GM23338 (cell line): ENCODE results near the gene PPP4R3A. TPM values are rescaled to one million over a fixed set of nuclear protein-coding genes. Genes with fewer than 3 reads are reported as not detected.

Experiments used
- ATAC-seq: fragments of 200-7000 bp; cut with Tn5 transposase; 3 replicates; pipeline ENCODE4 v1.9.1; 2020
- DNase-seq: peaks from one replicate; pipeline ENCODE4 v3.0.0-alpha.2; 2015; ENCODE audit warnings: low spot score
- H2AFZ ChIP-seq: fragments of 200-600 bp; sonication (generic); 2 replicates; pipeline ENCODE4 v1.8.0; 2016; ENCODE audit warnings: antibody characterized with exemption, mild to moderate bottlenecking, moderate library complexity
- H3F3A ChIP-seq: fragments of 200-600 bp; sonication (generic); replicated peaks from 2 replicates; pipeline ENCODE4 v1.8.0; 2017; ENCODE audit warnings: antibody characterized with exemption, mixed run types, low read depth
- H3K27ac ChIP-seq: fragments of 200-600 bp; sonication (generic); 2 replicates; pipeline ENCODE4 v1.6.1; 2016; ENCODE audit warnings: low read depth
- H3K27me3 ChIP-seq: fragments of 200-600 bp; sonication (generic); 2 replicates; pipeline ENCODE4 v1.8.0; 2016; ENCODE audit warnings: mild to moderate bottlenecking, mixed run types, moderate library complexity; ENCODE audit not compliant: insufficient read depth
- H3K36me3 ChIP-seq: fragments of 200-600 bp; sonication (generic); 2 replicates; pipeline ENCODE4 v1.8.0; 2016; ENCODE audit warnings: mild to moderate bottlenecking; ENCODE audit not compliant: insufficient read depth
- H3K4me1 ChIP-seq: fragments of 200-600 bp; sonication (generic); 2 replicates; pipeline ENCODE4 v1.8.0; 2016; ENCODE audit warnings: mild to moderate bottlenecking, moderate library complexity; ENCODE audit not compliant: insufficient read depth
- H3K4me2 ChIP-seq: fragments of 200-600 bp; sonication (generic); 2 replicates; pipeline ENCODE4 v1.7.1; 2017; ENCODE audit warnings: mixed run types
- H3K4me3 ChIP-seq: fragments of 200-600 bp; sonication (generic); 2 replicates; pipeline ENCODE4 v1.6.1; 2016; ENCODE audit warnings: mixed run types
- H3K79me2 ChIP-seq: fragments of 200-600 bp; sonication (generic); replicated peaks from 2 replicates; pipeline ENCODE4 v1.8.0; 2017; ENCODE audit warnings: mild to moderate bottlenecking; ENCODE audit not compliant: insufficient read depth
- H3K9me2 ChIP-seq: fragments of 200-600 bp; sonication (generic); 2 replicates; pipeline ENCODE4 v1.8.0; 2017; ENCODE audit not compliant: insufficient read depth
- H4K20me1 ChIP-seq: fragments of 200-600 bp; sonication (generic); replicated peaks from 2 replicates; pipeline ENCODE4 v1.8.0; 2017; ENCODE audit warnings: mild to moderate bottlenecking; ENCODE audit not compliant: insufficient read depth
- H3K27ac Mint-ChIP-seq: 2 replicates; pipeline ENCODE4 v1.8.0; 2020; ENCODE audit warnings: inconsistent platforms, mild to moderate bottlenecking, moderate library complexity, mixed read lengths
- H3K27me3 Mint-ChIP-seq: 3 replicates; pipeline ENCODE4 v1.8.0; 2022; ENCODE audit warnings: low read depth, mild to moderate bottlenecking, moderate library complexity, mixed read lengths, inconsistent platforms; ENCODE audit not compliant: insufficient read depth, poor library complexity
- H3K36me3 Mint-ChIP-seq: 3 replicates; pipeline ENCODE4 v1.8.0; 2021; ENCODE audit warnings: low read depth, mild to moderate bottlenecking, inconsistent platforms, moderate library complexity, mixed read lengths
- H3K4me1 Mint-ChIP-seq: 3 replicates; pipeline ENCODE4 v1.8.0; 2020; ENCODE audit warnings: mild to moderate bottlenecking, inconsistent platforms, mixed read lengths
- H3K4me3 Mint-ChIP-seq: 3 replicates; pipeline ENCODE4 v1.8.0; 2021; ENCODE audit warnings: moderate library complexity, mild to moderate bottlenecking, inconsistent platforms, mixed read lengths
- H3K9me3 Mint-ChIP-seq: 3 replicates; pipeline ENCODE4 v1.8.0; 2020; ENCODE audit warnings: moderate library complexity, mild to moderate bottlenecking, inconsistent platforms, mixed read lengths
- CREB1 ChIP-seq: fragments of 250-450 bp; sonication (Bioruptor Pico); IDR thresholded peaks from 2 replicates; pipeline ENCODE4 v1.5.0; 2020; ENCODE audit warnings: low read depth, mild to moderate bottlenecking, moderate library complexity
- EZH2phosphoT487 ChIP-seq: fragments of 200-600 bp; sonication (generic); IDR thresholded peaks from one replicate; pipeline ENCODE4 v1.8.1; 2018; ENCODE audit warnings: antibody characterized with exemption; ENCODE audit not compliant: unreplicated experiment
- JUNB ChIP-seq: IDR thresholded peaks from one replicate; pipeline ENCODE4 v1.6.1; 2016; ENCODE audit warnings: antibody characterized with exemption; ENCODE audit not compliant: unreplicated experiment
- POLR2AphosphoS5 ChIP-seq: IDR thresholded peaks from 2 replicates; pipeline ENCODE4 v1.6.1; 2016; ENCODE audit warnings: antibody characterized with exemption, low read depth
- STAT1 ChIP-seq: IDR thresholded peaks from one replicate; pipeline ENCODE4 v1.6.1; 2016; ENCODE audit warnings: antibody characterized with exemption; ENCODE audit not compliant: unreplicated experiment
- polyA plus RNA-seq: library from polyadenylated mRNA; unstranded; fragments of >200 nt; fragmentation: Nextera tagmentation; extraction: Ambion mirVana; gene quantifications from 2 replicates; pipeline ENCODE4 v1.2.1, GENCODE V29; 2016
- total RNA-seq: library from RNA; depleted of rRNA; stranded (reverse); fragments of >200 nt; shearing (Covaris generic); gene quantifications from 2 replicates; pipeline ENCODE4 v1.2.3, GENCODE V29; 2014
- TF ChIP-seq, protein P1 (sequence below): fragments of 250-450 bp; sonication (Bioruptor Pico); IDR thresholded peaks from 2 replicates; pipeline ENCODE4 v1.5.0; 2020; ENCODE audit warnings: mild to moderate bottlenecking, moderate library complexity
- TF ChIP-seq, protein P2 (sequence below): IDR thresholded peaks from one replicate; pipeline ENCODE4 v1.6.1; 2018; ENCODE audit warnings: antibody characterized with exemption; ENCODE audit not compliant: unreplicated experiment
- TF ChIP-seq, protein P3 (sequence below): IDR thresholded peaks from 2 replicates; pipeline ENCODE4 v1.6.1; 2016; ENCODE audit warnings: antibody characterized with exemption

PPP4R3A gene
- total and polyA plus RNA-seq, 2 experiments from 2014 or later, result 50.3 to 128 TPM

DNA sequence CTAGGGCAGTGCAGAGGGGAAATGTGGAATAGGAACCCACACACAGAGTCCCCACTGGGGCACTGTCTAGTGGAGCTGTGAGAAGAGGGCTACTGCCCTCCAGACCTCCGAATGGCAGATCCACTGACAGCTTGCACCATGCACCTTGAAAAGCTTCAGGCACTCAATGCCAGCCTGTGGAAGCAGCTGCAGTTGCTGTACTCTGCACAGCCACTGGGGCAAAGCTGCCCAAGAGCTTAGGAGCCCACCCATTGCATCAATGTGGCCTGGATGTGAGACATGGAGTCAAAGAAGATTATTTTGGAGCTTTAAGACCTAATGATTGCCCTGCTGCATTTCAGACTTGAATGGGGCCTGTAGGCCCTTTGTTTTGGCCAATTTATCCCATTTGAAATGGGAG is 70.8 kb downstream of the PPP4R3A start:
- Mint-ChIP-seq H3K27ac (no peak overlapping the region), H3K9me3 (peaks cover 45% of the 10 kb centered on the region), H3K27me3 (peaks cover 5% of the 10 kb centered on the region), H3K4me1 (peaks cover 2% of the 10 kb centered on the region; the same call in 1 of the 3 replicates), H3K36me3 (peaks cover 34% of the 10 kb centered on the region), H3K4me3 (no peak overlapping the region)
- Histone ChIP-seq H2AFZ (no peak overlapping the region), H3K79me2 (no peaks in the 10 kb centered on the region), H4K20me1 (no peaks in the 10 kb centered on the region), H3K9me2 (no peaks in the 10 kb centered on the region), H3K4me2 (no peak overlapping the region), H3F3A (no peaks in the 10 kb centered on the region), H3K27ac (no peak overlapping the region), H3K27me3 (no peaks in the 10 kb centered on the region), H3K36me3 (0 out of 2 replicates have a peak, but pooled peaks cover 2% of the 10 kb centered on the region), H3K4me1 (no peaks in the 10 kb centered on the region), H3K4me3 (no peak overlapping the region)
- TF ChIP-seq, protein P1, sequence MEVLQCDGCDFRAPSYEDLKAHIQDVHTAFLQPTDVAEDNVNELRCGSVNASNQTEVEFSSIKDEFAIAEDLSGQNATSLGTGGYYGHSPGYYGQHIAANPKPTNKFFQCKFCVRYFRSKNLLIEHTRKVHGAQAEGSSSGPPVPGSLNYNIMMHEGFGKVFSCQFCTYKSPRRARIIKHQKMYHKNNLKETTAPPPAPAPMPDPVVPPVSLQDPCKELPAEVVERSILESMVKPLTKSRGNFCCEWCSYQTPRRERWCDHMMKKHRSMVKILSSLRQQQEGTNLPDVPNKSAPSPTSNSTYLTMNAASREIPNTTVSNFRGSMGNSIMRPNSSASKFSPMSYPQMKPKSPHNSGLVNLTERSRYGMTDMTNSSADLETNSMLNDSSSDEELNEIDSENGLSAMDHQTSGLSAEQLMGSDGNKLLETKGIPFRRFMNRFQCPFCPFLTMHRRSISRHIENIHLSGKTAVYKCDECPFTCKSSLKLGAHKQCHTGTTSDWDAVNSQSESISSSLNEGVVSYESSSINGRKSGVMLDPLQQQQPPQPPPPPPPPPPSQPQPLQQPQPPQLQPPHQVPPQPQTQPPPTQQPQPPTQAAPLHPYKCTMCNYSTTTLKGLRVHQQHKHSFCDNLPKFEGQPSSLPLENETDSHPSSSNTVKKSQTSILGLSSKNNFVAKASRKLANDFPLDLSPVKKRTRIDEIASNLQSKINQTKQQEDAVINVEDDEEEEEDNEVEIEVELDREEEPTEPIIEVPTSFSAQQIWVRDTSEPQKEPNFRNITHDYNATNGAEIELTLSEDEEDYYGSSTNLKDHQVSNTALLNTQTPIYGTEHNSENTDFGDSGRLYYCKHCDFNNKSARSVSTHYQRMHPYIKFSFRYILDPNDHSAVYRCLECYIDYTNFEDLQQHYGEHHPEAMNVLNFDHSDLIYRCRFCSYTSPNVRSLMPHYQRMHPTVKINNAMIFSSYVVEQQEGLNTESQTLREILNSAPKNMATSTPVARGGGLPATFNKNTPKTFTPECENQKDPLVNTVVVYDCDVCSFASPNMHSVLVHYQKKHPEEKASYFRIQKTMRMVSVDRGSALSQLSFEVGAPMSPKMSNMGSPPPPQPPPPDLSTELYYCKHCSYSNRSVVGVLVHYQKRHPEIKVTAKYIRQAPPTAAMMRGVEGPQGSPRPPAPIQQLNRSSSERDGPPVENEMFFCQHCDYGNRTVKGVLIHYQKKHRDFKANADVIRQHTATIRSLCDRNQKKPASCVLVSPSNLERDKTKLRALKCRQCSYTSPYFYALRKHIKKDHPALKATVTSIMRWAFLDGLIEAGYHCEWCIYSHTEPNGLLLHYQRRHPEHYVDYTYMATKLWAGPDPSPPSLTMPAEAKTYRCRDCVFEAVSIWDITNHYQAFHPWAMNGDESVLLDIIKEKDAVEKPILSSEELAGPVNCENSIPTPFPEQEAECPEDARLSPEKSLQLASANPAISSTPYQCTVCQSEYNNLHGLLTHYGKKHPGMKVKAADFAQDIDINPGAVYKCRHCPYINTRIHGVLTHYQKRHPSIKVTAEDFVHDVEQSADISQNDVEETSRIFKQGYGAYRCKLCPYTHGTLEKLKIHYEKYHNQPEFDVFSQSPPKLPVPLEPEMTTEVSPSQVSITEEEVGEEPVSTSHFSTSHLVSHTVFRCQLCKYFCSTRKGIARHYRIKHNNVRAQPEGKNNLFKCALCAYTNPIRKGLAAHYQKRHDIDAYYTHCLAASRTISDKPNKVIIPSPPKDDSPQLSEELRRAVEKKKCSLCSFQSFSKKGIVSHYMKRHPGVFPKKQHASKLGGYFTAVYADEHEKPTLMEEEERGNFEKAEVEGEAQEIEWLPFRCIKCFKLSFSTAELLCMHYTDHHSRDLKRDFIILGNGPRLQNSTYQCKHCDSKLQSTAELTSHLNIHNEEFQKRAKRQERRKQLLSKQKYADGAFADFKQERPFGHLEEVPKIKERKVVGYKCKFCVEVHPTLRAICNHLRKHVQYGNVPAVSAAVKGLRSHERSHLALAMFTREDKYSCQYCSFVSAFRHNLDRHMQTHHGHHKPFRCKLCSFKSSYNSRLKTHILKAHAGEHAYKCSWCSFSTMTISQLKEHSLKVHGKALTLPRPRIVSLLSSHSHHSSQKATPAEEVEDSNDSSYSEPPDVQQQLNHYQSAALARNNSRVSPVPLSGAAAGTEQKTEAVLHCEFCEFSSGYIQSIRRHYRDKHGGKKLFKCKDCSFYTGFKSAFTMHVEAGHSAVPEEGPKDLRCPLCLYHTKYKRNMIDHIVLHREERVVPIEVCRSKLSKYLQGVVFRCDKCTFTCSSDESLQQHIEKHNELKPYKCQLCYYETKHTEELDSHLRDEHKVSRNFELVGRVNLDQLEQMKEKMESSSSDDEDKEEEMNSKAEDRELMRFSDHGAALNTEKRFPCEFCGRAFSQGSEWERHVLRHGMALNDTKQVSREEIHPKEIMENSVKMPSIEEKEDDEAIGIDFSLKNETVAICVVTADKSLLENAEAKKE, result no peak
- no peak for TF ChIP-seq EZH2phosphoT487
- TF ChIP-seq CREB1, result no peak
- TF ChIP-seq, protein P2, sequence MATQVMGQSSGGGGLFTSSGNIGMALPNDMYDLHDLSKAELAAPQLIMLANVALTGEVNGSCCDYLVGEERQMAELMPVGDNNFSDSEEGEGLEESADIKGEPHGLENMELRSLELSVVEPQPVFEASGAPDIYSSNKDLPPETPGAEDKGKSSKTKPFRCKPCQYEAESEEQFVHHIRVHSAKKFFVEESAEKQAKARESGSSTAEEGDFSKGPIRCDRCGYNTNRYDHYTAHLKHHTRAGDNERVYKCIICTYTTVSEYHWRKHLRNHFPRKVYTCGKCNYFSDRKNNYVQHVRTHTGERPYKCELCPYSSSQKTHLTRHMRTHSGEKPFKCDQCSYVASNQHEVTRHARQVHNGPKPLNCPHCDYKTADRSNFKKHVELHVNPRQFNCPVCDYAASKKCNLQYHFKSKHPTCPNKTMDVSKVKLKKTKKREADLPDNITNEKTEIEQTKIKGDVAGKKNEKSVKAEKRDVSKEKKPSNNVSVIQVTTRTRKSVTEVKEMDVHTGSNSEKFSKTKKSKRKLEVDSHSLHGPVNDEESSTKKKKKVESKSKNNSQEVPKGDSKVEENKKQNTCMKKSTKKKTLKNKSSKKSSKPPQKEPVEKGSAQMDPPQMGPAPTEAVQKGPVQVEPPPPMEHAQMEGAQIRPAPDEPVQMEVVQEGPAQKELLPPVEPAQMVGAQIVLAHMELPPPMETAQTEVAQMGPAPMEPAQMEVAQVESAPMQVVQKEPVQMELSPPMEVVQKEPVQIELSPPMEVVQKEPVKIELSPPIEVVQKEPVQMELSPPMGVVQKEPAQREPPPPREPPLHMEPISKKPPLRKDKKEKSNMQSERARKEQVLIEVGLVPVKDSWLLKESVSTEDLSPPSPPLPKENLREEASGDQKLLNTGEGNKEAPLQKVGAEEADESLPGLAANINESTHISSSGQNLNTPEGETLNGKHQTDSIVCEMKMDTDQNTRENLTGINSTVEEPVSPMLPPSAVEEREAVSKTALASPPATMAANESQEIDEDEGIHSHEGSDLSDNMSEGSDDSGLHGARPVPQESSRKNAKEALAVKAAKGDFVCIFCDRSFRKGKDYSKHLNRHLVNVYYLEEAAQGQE, result no peak
- TF ChIP-seq, protein P3, sequence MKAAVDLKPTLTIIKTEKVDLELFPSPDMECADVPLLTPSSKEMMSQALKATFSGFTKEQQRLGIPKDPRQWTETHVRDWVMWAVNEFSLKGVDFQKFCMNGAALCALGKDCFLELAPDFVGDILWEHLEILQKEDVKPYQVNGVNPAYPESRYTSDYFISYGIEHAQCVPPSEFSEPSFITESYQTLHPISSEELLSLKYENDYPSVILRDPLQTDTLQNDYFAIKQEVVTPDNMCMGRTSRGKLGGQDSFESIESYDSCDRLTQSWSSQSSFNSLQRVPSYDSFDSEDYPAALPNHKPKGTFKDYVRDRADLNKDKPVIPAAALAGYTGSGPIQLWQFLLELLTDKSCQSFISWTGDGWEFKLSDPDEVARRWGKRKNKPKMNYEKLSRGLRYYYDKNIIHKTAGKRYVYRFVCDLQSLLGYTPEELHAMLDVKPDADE, result no peak
- TF ChIP-seq STAT1, result no peak
- no peak for TF ChIP-seq JUNB
- TF ChIP-seq POLR2AphosphoS5, result no peak
- ATAC-seq (no peak), DNase-seq (no peak)
